ENCODE measurements around the gene MACROD2. TPM values are rescaled to one million over a fixed set of nuclear protein-coding genes. Genes with fewer than 3 reads are reported as not detected.

MACROD2 gene
- total and polyA plus RNA-seq, 7 donors: 0.20 to 4.8 (median 0.87) TPM

DNA sequence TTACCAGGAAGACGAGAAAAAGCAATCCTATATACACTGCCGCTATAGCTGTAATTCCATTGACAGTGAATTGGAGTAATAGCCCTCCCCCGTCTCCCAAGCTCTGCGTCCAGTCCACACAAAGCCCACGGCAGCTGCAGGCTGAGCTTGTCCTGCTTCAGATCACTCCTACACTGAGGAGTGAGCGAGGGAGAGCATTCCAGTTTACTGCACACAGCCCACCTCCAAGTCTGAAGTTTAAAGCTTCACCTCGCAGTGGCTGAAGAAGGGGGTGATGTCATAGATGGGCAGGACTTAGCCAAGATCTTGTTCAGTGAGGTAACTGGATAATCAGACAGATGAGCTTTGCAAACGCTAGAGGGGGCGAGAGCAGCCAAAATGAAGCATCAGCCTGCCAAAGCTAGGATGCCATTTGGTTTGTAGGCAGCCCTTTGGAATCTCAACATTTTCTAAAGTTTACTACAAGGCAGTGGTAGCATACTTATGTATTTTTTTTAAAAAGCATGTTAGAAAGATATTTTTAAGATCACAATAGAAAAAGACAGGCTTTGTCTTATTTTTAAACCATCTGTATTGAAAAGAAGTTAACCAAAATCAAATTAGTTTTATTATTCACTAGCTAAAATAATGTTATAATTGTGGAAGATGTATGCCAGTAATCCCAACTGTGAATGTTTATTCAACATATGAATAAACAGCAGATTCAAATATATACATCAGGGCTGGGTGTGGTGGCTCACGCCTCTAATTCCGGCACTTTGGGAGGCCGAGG lies 342.3 kb downstream of the MACROD2 start, which contains the start of gene FLRT3:
Gene FLRT3, minus strand, starts transcription at position 213 of the 772 bp plus-strand sequence. CDS start 10,106 bp downstream, outside the sequence.
- WGBS, 3 donors: 23 to 26% (median 24%) methylated on average over 12 of the region's 12 CpGs
- Histone ChIP-seq H3K27ac (peak within 1 kb of the TSS; percentile 33), H3K36me3 (ENCODE audit: insufficient read depth in 1 of 2, low read depth in 1 of 2) (no peaks in the 10 kb centered on the region), H3K4me3 (peak within 1 kb of the TSS; percentile 64), H3K9me3 (no peaks in the 10 kb centered on the region), H3K27me3 (ENCODE audit: insufficient read depth in 3 of 3, low read length in 2 of 3) (no peaks in the 10 kb centered on the region), H3K4me1 (no peaks in the 10 kb centered on the region)
- peak; percentile 84 to 93 (median 92) for ATAC-seq
- intact Hi-C loops (cut with DNase I): loop anchor here in 1 of 2 donors (10.0 kb wide), 1 partner anchor 537 kb away; no protein-coding TSS in a partner anchor
- TF ChIP-seq, protein P1, sequence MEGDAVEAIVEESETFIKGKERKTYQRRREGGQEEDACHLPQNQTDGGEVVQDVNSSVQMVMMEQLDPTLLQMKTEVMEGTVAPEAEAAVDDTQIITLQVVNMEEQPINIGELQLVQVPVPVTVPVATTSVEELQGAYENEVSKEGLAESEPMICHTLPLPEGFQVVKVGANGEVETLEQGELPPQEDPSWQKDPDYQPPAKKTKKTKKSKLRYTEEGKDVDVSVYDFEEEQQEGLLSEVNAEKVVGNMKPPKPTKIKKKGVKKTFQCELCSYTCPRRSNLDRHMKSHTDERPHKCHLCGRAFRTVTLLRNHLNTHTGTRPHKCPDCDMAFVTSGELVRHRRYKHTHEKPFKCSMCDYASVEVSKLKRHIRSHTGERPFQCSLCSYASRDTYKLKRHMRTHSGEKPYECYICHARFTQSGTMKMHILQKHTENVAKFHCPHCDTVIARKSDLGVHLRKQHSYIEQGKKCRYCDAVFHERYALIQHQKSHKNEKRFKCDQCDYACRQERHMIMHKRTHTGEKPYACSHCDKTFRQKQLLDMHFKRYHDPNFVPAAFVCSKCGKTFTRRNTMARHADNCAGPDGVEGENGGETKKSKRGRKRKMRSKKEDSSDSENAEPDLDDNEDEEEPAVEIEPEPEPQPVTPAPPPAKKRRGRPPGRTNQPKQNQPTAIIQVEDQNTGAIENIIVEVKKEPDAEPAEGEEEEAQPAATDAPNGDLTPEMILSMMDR (IDR thresholded peaks at IDR 0.05): peak; percentile 56
- peak; percentile 49 to 70 for DNase-seq

DNA sequence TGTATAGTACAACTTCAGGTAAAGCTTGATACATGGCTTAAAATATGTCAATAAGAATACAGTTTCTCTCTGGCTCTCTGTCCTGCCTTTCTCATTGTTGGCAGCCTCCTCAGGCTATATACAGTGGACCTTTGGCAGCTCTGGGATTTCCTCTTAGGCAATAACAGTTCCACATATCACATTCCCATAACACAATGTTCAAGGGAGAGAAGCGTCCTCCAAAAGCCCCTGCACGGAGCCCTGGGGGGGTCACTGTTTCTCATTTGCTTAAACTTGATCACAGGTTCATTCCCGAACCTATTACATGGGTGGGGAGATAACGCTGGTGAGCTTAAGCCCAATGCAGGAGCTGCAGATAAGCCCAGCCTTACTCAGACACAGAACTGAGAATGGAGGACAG lies 346.5 kb downstream of the MACROD2 start:
- DNase-seq: peak in 1 of 2 donors; percentile 55
- Histone ChIP-seq H3K27me3 (ENCODE audit: insufficient read depth in 3 of 3, low read length in 2 of 3) (no peaks in the 10 kb centered on the region), H3K4me1 (no peaks in the 10 kb centered on the region), H3K9me3 (no peaks in the 10 kb centered on the region), H3K36me3 (ENCODE audit: insufficient read depth in 1 of 2, low read depth in 1 of 2) (no peaks in the 10 kb centered on the region), H3K4me3 (no peak overlapping the region), H3K27ac (no peak overlapping the region)
- intact Hi-C loops (cut with DNase I): loop anchor here in 1 of 2 donors (10.0 kb wide), 1 partner anchor 363 kb away; no protein-coding TSS in a partner anchor
- peak in 3 of 4 donors; percentile 80 to 88 (median 85) for ATAC-seq
- WGBS, 3 donors: 18 to 25% (median 25%) methylated on average over 4 of the region's 4 CpGs
- TF ChIP-seq, protein P1 (IDR thresholded peaks at IDR 0.05): no peak

DNA sequence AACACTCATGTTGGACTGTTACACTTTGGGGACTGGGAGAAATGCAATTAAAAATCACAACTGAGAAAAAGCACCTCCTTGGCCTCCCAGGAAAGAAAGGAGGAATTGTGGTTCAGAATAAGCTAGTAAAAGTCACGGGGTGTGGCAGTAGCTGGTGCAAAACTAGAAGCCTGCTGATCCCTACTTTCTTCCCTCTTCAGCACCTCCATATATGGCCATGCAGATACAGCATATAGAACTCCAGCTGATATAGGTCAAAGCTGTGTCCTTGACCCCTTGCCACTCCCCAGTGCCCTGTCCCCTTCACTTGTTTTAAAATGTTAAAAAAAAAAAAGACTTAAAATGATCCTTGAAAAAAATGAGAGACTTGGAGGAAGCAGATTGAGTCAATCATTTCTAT lies 347.6 kb downstream of the MACROD2 start:
- TF ChIP-seq, protein P1 (IDR thresholded peaks at IDR 0.05): no peak
- Histone ChIP-seq H3K4me3 (no peak overlapping the region), H3K27ac (no peak overlapping the region), H3K9me3 (no peaks in the 10 kb centered on the region), H3K4me1 (no peaks in the 10 kb centered on the region), H3K36me3 (ENCODE audit: insufficient read depth in 1 of 2, low read depth in 1 of 2) (no peaks in the 10 kb centered on the region), H3K27me3 (ENCODE audit: insufficient read depth in 3 of 3, low read length in 2 of 3) (no peaks in the 10 kb centered on the region)
- no peak for DNase-seq
- no peak for ATAC-seq
- intact Hi-C loops (cut with DNase I): loop anchor here in 1 of 2 donors (10.0 kb wide), 1 partner anchor 362 kb away; no protein-coding TSS in a partner anchor
- 77 to 90% (median 79%) methylated on average over 1 of the region's 1 CpG for WGBS, 3 donors

DNA sequence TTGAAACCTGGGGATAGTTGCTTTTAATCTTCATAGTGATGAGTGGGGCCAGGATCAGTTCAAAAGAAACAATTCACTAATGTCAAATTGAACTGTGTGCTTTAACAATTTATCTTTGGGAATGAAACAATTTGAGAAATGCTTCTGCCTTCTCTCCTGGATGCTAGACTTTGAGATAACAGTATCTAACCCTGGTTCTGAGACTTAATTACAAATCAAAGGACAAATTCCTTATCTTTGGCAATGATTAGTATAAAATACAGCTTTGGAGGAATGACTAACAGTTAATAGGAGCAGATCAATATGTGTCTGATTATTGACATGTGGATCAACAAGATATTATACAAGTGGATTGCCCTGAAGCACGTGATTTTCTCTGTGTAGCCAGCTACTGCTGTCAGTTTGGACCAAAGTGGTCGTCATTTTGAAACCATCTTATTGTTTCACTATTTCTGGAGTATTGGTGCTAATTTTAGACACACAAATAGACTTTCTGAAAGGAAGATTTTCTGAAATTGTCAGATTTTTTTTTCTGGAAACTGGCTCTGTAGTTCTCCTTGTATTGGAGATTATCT lies 348.3 kb downstream of the MACROD2 start:
- DNase-seq: no peak
- TF ChIP-seq, protein P1 (IDR thresholded peaks at IDR 0.05): no peak

More for the DNA sequence above, 348.3 kb downstream of the MACROD2 start:
- intact Hi-C loops (cut with DNase I): loop anchor here in 1 of 2 donors (10.0 kb wide), 1 partner anchor 361 kb away; no protein-coding TSS in a partner anchor
- Histone ChIP-seq H3K27me3 (ENCODE audit: insufficient read depth in 3 of 3, low read length in 2 of 3) (no peaks in the 10 kb centered on the region), H3K27ac (no peak overlapping the region), H3K36me3 (ENCODE audit: insufficient read depth in 1 of 2, low read depth in 1 of 2) (no peaks in the 10 kb centered on the region), H3K4me1 (no peaks in the 10 kb centered on the region), H3K9me3 (no peaks in the 10 kb centered on the region), H3K4me3 (no peak overlapping the region)
- WGBS, 3 donors: 72 to 84% (median 74%) methylated on average over 2 of the region's 2 CpGs
- no peak for ATAC-seq

All from psoas muscle (tissue), 8 donors.